H1 (cell line): ENCODE results near the gene HIVEP3. TPM values are rescaled to one million over a fixed set of nuclear protein-coding genes. Genes with fewer than 3 reads are reported as not detected.

Experiments used
- BRCA1 ChIP-seq: IDR thresholded peaks from 2 replicates; pipeline ENCODE4 v1.6.1; 2012; ENCODE audit warnings: low read depth, low read length, improper control_type of control experiment
- MAFK ChIP-seq: IDR thresholded peaks from 2 replicates; pipeline ENCODE4 v1.6.1; 2012; ENCODE audit warnings: low read depth, mild to moderate bottlenecking, improper control_type of control experiment, low read length
- POLR2AphosphoS5 ChIP-seq: IDR thresholded peaks from 2 replicates; pipeline ENCODE4 v1.6.1; 2011; ENCODE audit warnings: low read depth, low read length
- SIX5 ChIP-seq: IDR thresholded peaks from 2 replicates; pipeline ENCODE4 v1.6.1; 2011; ENCODE audit warnings: mild to moderate bottlenecking, low read depth, low read length
- TAF7 ChIP-seq: optimal IDR thresholded peaks from 2 replicates; pipeline ENCODE3; 2011; ENCODE audit warnings: low read depth, mild to moderate bottlenecking, inconsistent platforms, low read length, moderate library complexity, borderline replicate concordance
- TCF12 ChIP-seq: IDR thresholded peaks from 2 replicates; pipeline ENCODE4 v1.6.1; 2011; ENCODE audit warnings: low read depth, mild to moderate bottlenecking, low read length
- polyA plus RNA-seq, 7 experiments: library from polyadenylated mRNA; depleted of rRNA in 3 of 7; stranded (reverse) in 5 of 7; unstranded in 2 of 7; fragments of >200 nt in 5 of 7; fragments of 200-250 nt in 2 of 7; gene quantifications; 1 replicate in 5 of 7; 2 replicates in 1 of 7; 4 replicates in 1 of 7; pipeline versions ENCODE4 v1.2.1 to v1.2.3, GENCODE V29; 2011 to 2013; ENCODE audit warnings: missing spikeins in 2 of 7, mixed read lengths in 2 of 7
- total RNA-seq: library from RNA; stranded (reverse); fragmentation: NEBNext Ultra II Directional; extraction: Animal tissue kit (Norgen Biotek cat#: 25700); gene quantifications from 2 replicates; pipeline ENCODE4 v1.2.1, GENCODE V29; 2021
- TF ChIP-seq, protein P1 (sequence below), 3 experiments: IDR thresholded peaks; 1 replicate in 2 of 3; 2 replicates in 1 of 3; pipeline versions ENCODE4 v1.5.1 to v1.6.1; 2011; ENCODE audit warnings: low read length in 3 of 3, mild to moderate bottlenecking in 3 of 3, inconsistent platforms in 2 of 3, low read depth in 1 of 3, moderate library complexity in 1 of 3; ENCODE audit not compliant: insufficient read depth in 1 of 3; ENCODE audit errors: control extremely low read depth in 1 of 3
- TF ChIP-seq, protein P2 (sequence below): IDR thresholded peaks from 2 replicates; pipeline ENCODE4 v1.6.1; 2012; ENCODE audit warnings: inconsistent platforms
- TF ChIP-seq, protein P3 (sequence below): IDR thresholded peaks from 2 replicates; pipeline ENCODE4 v1.6.1; 2012; ENCODE audit warnings: low read length, inconsistent platforms

The HIVEP3 gene
- total and polyA plus RNA-seq, 2 of the 8 experiments (the other 6 are each of a cell fraction or from before 2014, with no cell fraction given), result 0.24 to 0.69 TPM

DNA sequence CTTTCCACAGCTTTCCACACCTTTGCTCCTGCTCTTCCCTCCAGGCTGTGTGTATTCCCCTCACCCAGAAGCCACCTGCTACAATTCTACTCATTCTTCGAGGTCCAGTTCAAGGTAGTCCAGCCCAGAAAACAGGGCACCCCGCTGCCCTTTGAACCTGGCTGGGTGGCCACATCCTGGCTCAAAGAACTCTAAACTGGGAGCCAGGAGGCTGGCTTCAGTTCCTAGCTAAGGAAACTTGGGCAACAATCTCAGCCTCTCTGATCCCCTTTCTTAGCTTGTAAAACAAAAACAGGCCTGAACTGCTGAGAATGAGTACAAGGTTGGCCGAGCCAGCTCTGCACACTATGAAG is 438.9 kb downstream of the HIVEP3 start (continued):
- TF ChIP-seq, protein P1, sequence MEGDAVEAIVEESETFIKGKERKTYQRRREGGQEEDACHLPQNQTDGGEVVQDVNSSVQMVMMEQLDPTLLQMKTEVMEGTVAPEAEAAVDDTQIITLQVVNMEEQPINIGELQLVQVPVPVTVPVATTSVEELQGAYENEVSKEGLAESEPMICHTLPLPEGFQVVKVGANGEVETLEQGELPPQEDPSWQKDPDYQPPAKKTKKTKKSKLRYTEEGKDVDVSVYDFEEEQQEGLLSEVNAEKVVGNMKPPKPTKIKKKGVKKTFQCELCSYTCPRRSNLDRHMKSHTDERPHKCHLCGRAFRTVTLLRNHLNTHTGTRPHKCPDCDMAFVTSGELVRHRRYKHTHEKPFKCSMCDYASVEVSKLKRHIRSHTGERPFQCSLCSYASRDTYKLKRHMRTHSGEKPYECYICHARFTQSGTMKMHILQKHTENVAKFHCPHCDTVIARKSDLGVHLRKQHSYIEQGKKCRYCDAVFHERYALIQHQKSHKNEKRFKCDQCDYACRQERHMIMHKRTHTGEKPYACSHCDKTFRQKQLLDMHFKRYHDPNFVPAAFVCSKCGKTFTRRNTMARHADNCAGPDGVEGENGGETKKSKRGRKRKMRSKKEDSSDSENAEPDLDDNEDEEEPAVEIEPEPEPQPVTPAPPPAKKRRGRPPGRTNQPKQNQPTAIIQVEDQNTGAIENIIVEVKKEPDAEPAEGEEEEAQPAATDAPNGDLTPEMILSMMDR (IDR thresholded peaks at IDR 0.05; ENCODE audit: control extremely low read depth in 1 of 3, insufficient read depth in 1 of 3, low read depth in 1 of 3, low read length in 3 of 3), result no peak
- TF ChIP-seq TAF7 (no peak), TCF12 (no peak), MAFK (no peak), SIX5 (no peak), BRCA1 (no peak), POLR2AphosphoS5 (no peak)
- TF ChIP-seq, protein P2, sequence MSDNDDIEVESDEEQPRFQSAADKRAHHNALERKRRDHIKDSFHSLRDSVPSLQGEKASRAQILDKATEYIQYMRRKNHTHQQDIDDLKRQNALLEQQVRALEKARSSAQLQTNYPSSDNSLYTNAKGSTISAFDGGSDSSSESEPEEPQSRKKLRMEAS, result no peak
- TF ChIP-seq, protein P3, sequence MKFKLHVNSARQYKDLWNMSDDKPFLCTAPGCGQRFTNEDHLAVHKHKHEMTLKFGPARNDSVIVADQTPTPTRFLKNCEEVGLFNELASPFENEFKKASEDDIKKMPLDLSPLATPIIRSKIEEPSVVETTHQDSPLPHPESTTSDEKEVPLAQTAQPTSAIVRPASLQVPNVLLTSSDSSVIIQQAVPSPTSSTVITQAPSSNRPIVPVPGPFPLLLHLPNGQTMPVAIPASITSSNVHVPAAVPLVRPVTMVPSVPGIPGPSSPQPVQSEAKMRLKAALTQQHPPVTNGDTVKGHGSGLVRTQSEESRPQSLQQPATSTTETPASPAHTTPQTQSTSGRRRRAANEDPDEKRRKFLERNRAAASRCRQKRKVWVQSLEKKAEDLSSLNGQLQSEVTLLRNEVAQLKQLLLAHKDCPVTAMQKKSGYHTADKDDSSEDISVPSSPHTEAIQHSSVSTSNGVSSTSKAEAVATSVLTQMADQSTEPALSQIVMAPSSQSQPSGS, result no peak
